GM21576 (cell line): ENCODE data around the gene PDE8B.
A peak's percentile ranks its signal among the peaks of the same experiment; 100 is the strongest.
"Not testable (repeated sequence)": the region's sequence is repeated elsewhere in the genome, so short reads cannot be mapped to it uniquely, and the experiment has no call there.

Experiments
- ATAC-seq: cut with Tn5 transposase; IDR thresholded peaks from one replicate; pipeline ENCODE4 v1.9.1; 2021; ENCODE audit warnings: mild to moderate bottlenecking, moderate library complexity; ENCODE audit not compliant: unreplicated experiment

Gene PDE8B

GRCh38 chr5:77355080-77355479 is 144.6 kb downstream of the PDE8B start:
- ATAC-seq, result no peak

GRCh38 chr5:77355751-77356150 is 145.3 kb downstream of the PDE8B start:
- ATAC-seq, result no peak

GRCh38 chr5:77356740-77357139 is 146.3 kb downstream of the PDE8B start:
- ATAC-seq, result peak; percentile 85

GRCh38 chr5:77358255-77359205 is 148.1 kb downstream of the PDE8B start:
- no peak for ATAC-seq

GRCh38 chr5:77359231-77359630 is 148.8 kb downstream of the PDE8B start:
- no peak for ATAC-seq

- no peak for ATAC-seq
Measured at GRCh38 chr5:77360381-77360780, 149.9 kb downstream of the PDE8B start.

- no peak for ATAC-seq
Measured at GRCh38 chr5:77360973-77361372, 150.5 kb downstream of the PDE8B start.

GRCh38 chr5:77366717-77367500 is 156.4 kb downstream of the PDE8B start:
- no peak for ATAC-seq

GRCh38 chr5:77367741-77368140 is 157.3 kb downstream of the PDE8B start:
- no peak for ATAC-seq

GRCh38 chr5:77368367-77368766 is 157.9 kb downstream of the PDE8B start:
- ATAC-seq, result no peak

- no peak for ATAC-seq
Measured at GRCh38 chr5:77369566-77369965, 159.1 kb downstream of the PDE8B start.

GRCh38 chr5:77374686-77375085 is 164.2 kb downstream of the PDE8B start:
- no peak for ATAC-seq

GRCh38 chr5:77376609-77377300 is 166.3 kb downstream of the PDE8B start:
- no peak for ATAC-seq

- no peak for ATAC-seq
Measured at GRCh38 chr5:77379558-77380061, 169.1 kb downstream of the PDE8B start.

GRCh38 chr5:77380636-77381035 is 170.2 kb downstream of the PDE8B start:
- ATAC-seq, result no peak

- not testable (repeated sequence) for ATAC-seq
Measured at GRCh38 chr5:77383336-77383735, 172.9 kb downstream of the PDE8B start.

GRCh38 chr5:77386340-77386739 is 175.9 kb downstream of the PDE8B start:
- ATAC-seq, result not testable (repeated sequence)

GRCh38 chr5:77389746-77390145 is 179.3 kb downstream of the PDE8B start:
- ATAC-seq, result no peak

- ATAC-seq, result no peak
Measured at GRCh38 chr5:77390221-77390620, 179.7 kb downstream of the PDE8B start.

GRCh38 chr5:77390795-77391194 is 180.3 kb downstream of the PDE8B start:
- no peak for ATAC-seq

- ATAC-seq, result no peak
Measured at GRCh38 chr5:77391240-77391765, 180.8 kb downstream of the PDE8B start.
